ENCODE data around the gene CEP250. TPM values are rescaled to one million over a fixed set of nuclear protein-coding genes. Genes with fewer than 3 reads are reported as not detected.
"Not testable (repeated sequence)": the region's sequence is repeated elsewhere in the genome, so short reads cannot be mapped to it uniquely, and the experiment has no call there.

Gene CEP250
- 67.7 TPM for polyA plus RNA-seq (2013, experiment 1 of 2; ENCODE audit: insufficient read length)
- polyA plus RNA-seq (2013, experiment 2 of 2; ENCODE audit: insufficient read length), result 61.6 TPM

GRCh38 chr20:35454881-35455609, at the start of gene CEP250:
Gene CEP250, plus strand, starts transcription at chr20:35455598. Its CDS starts 6,770 bp downstream, at chr20:35462368.
- peak; percentile 94 for DNase-seq

GRCh38 chr20:35405775-35406174, 49.6 kb upstream of the CEP250 start:
- DNase-seq, result no peak

GRCh38 chr20:35408270-35408669, 47.1 kb upstream of the CEP250 start:
- DNase-seq, result no peak

- DNase-seq, result no peak
Measured at GRCh38 chr20:35409542-35409941, 45.9 kb upstream of the CEP250 start.

- no peak for DNase-seq
Measured at GRCh38 chr20:35410613-35411012, 44.8 kb upstream of the CEP250 start.

- DNase-seq, result no peak
Measured at GRCh38 chr20:35421322-35421721, 34.1 kb upstream of the CEP250 start.

- DNase-seq, result no peak
Measured at GRCh38 chr20:35431621-35432429, 23.6 kb upstream of the CEP250 start.

- no peak for DNase-seq
Measured at GRCh38 chr20:35432430-35432735, 23.0 kb upstream of the CEP250 start.

GRCh38 chr20:35433337-35433736, 22.1 kb upstream of the CEP250 start:
- DNase-seq, result no peak

- no peak for DNase-seq
Measured at GRCh38 chr20:35434085-35435005, 21.1 kb upstream of the CEP250 start.

GRCh38 chr20:35436177-35436573, 19.2 kb upstream of the CEP250 start:
- no peak for DNase-seq

- DNase-seq, result no peak
Measured at GRCh38 chr20:35437599-35437998, 17.8 kb upstream of the CEP250 start.

- DNase-seq, result peak; percentile 93
Measured at GRCh38 chr20:35443003-35443402, 12.4 kb upstream of the CEP250 start.

- no peak for DNase-seq
Measured at GRCh38 chr20:35444226-35444625, 11.2 kb upstream of the CEP250 start.

- no peak for DNase-seq
Measured at GRCh38 chr20:35446356-35447078, 8.9 kb upstream of the CEP250 start.

- peak; percentile 81 for DNase-seq
Measured at GRCh38 chr20:35447082-35447789, 8.2 kb upstream of the CEP250 start.

GRCh38 chr20:35448788-35449373, 6.5 kb upstream of the CEP250 start:
- DNase-seq, result no peak

GRCh38 chr20:35449855-35450254, 5.5 kb upstream of the CEP250 start:
- DNase-seq, result not testable (repeated sequence)

- DNase-seq, result no peak
Measured at GRCh38 chr20:35451295-35451694, 4.1 kb upstream of the CEP250 start.

- DNase-seq, result no peak
Measured at GRCh38 chr20:35453647-35454046, 1.8 kb upstream of the CEP250 start.

GRCh38 chr20:35456700-35457099, 1.3 kb downstream of the CEP250 start:
- not testable (repeated sequence) for DNase-seq
